HepG2 (cell line): ENCODE measurements around the gene RFC2. TPM values are rescaled to one million over a fixed set of nuclear protein-coding genes. Genes with fewer than 3 reads are reported as not detected.

Experiments used
- ATAC-seq: fragments of 200-7000 bp; cut with Tn5 transposase; 3 replicates; pipeline ENCODE4 v1.9.1; 2020; ENCODE audit warnings: mild to moderate bottlenecking, moderate library complexity
- BruUV-seq: library from RNA; stranded (reverse); fragments of 400-500 nt; replicated peaks from 2 replicates; lab custom pipeline; 2021; lab: Mats Ljungman, UMichigan
- CTCF ChIA-PET: fragments of 300-600 bp; formaldehyde crosslinking; extraction: SDS; loops from one replicate; lab custom pipeline; 2021; ENCODE audit warnings: low total read pairs, inconsistent platforms, low intra/inter-chr PET ratio; lab: Yijun Ruan, JAX
- POLR2A ChIA-PET: fragments of 350-600 bp; sonication (Branson Sonifier 250); formaldehyde crosslinking; loops from one replicate; lab custom pipeline; 2020; ENCODE audit warnings: antibody characterized with exemption, inconsistent platforms; lab: Yijun Ruan, JAX
- DNase-seq: peaks from one replicate; pipeline ENCODE4 v3.0.0-alpha.2; 2015; ENCODE audit warnings: low spot score
- FAIRE-seq: peaks from 3 replicates; lab custom pipeline; 2011; peaks lifted over from hg19 to GRCh38; lab: Jason Lieb, UNC
- H2AFZ ChIP-seq: one replicate; pipeline ENCODE4 v1.6.1; 2011; ENCODE audit warnings: low read length, inconsistent platforms
- H3K27ac ChIP-seq: fragments of 300-600 bp; 3 replicates; pipeline ENCODE4 v1.8.0; 2011; ENCODE audit warnings: mixed run types, mild to moderate bottlenecking, mixed read lengths, low read length, inconsistent platforms; ENCODE audit not compliant: insufficient read depth; ENCODE audit errors: extremely low read length
- H3K27me3 ChIP-seq, 2 experiments: fragments of 200-600 bp in 1 of 2; 2 replicates in 1 of 2; 3 replicates in 1 of 2; pipeline versions ENCODE4 v1.6.0 to v1.8.0; 2011; ENCODE audit warnings: low read length in 2 of 2, mild to moderate bottlenecking in 2 of 2, moderate library complexity in 2 of 2, inconsistent platforms in 1 of 2; ENCODE audit not compliant: insufficient read depth in 2 of 2, control insufficient read depth in 1 of 2
- H3K36me3 ChIP-seq, 2 experiments: fragments of 200-600 bp in 1 of 2; replicated peaks in 1 of 2; 2 replicates in 1 of 2; 3 replicates in 1 of 2; pipeline versions ENCODE4 v1.5.1 to v1.8.0; 2011; ENCODE audit warnings: low read length in 2 of 2, inconsistent platforms in 1 of 2; ENCODE audit not compliant: insufficient read depth in 2 of 2, control insufficient read depth in 1 of 2
- H3K4me1 ChIP-seq: 2 replicates; pipeline ENCODE4 v1.5.1; 2012; ENCODE audit warnings: low read length, inconsistent platforms; ENCODE audit not compliant: insufficient read depth
- H3K4me2 ChIP-seq: 2 replicates; pipeline ENCODE4 v1.6.0; 2011; ENCODE audit warnings: low read depth, low read length, inconsistent platforms
- H3K4me3 ChIP-seq, 3 experiments: fragments of 200-600 bp in 1 of 3; sonication (generic), shearing (Covaris generic) in 1 of 3; replicated peaks in 1 of 3; 2 replicates each; pipeline ENCODE4 v1.5.1; 2011 to 2016; ENCODE audit warnings: low read length in 3 of 3, inconsistent platforms in 2 of 3, low read depth in 2 of 3, mild to moderate bottlenecking in 2 of 3, control low read depth in 1 of 3, mixed read lengths in 1 of 3; ENCODE audit not compliant: insufficient read depth in 1 of 3
- H3K79me2 ChIP-seq: one replicate; pipeline ENCODE4 v1.6.1; 2011; ENCODE audit warnings: low read length, inconsistent platforms; ENCODE audit not compliant: insufficient read depth
- H3K9ac ChIP-seq: 2 replicates; pipeline ENCODE4 v1.6.0; 2011; ENCODE audit warnings: mild to moderate bottlenecking, low read depth, low read length, inconsistent platforms; ENCODE audit not compliant: insufficient read depth
- H3K9me3 ChIP-seq: 2 replicates; pipeline ENCODE4 v1.5.1; 2012; ENCODE audit warnings: mild to moderate bottlenecking, low read length
- H4K20me1 ChIP-seq: 2 replicates; pipeline ENCODE4 v1.6.0; 2011; ENCODE audit warnings: inconsistent platforms, mild to moderate bottlenecking, low read length, moderate library complexity; ENCODE audit not compliant: insufficient read depth
- IKZF4 ChIP-seq: sonication (generic); formaldehyde crosslinking; IDR thresholded peaks from 2 replicates; pipeline ENCODE4 v1.5.1; 2020; ENCODE audit warnings: borderline replicate concordance, mild to moderate bottlenecking, low read depth, missing genetic modification reagents; ENCODE audit errors: not compliant biosample characterization
- MIXL1 ChIP-seq: IDR thresholded peaks from 2 replicates; pipeline ENCODE4 v1.6.1; 2016
- SETDB1 ChIP-seq: sonication (generic); formaldehyde crosslinking; IDR thresholded peaks from 2 replicates; pipeline ENCODE4 v1.5.1; 2020; ENCODE audit warnings: missing genetic modification reagents, mild to moderate bottlenecking, borderline replicate concordance
- SIX1 ChIP-seq: sonication (generic); formaldehyde crosslinking; IDR thresholded peaks from 2 replicates; pipeline ENCODE4 v1.4.0; 2020; ENCODE audit warnings: missing genetic modification reagents, borderline replicate concordance
- TAF15 ChIP-seq: fragments of 200-400 bp; formaldehyde crosslinking; IDR thresholded peaks from one replicate; pipeline ENCODE4 v1.6.1; 2018; ENCODE audit warnings: mild to moderate bottlenecking, low read depth, low read length; ENCODE audit not compliant: poor library complexity, severe bottlenecking
- THYN1 ChIP-seq: sonication (generic); formaldehyde crosslinking; IDR thresholded peaks from 2 replicates; pipeline ENCODE4 v1.8.1; 2023; ENCODE audit warnings: low read depth, mild to moderate bottlenecking, moderate library complexity, missing genetic modification reagents, borderline replicate concordance
- TMF1 ChIP-seq: sonication (generic); formaldehyde crosslinking; IDR thresholded peaks from 2 replicates; pipeline ENCODE4 v1.8.1; 2022; ENCODE audit warnings: low read depth, missing genetic modification reagents
- ZNF230 ChIP-seq: sonication (generic); formaldehyde crosslinking; IDR thresholded peaks from 2 replicates; pipeline ENCODE4 v1.4.0; 2020; ENCODE audit warnings: mild to moderate bottlenecking, missing genetic modification reagents
- ZNF33B ChIP-seq: sonication (generic); formaldehyde crosslinking; IDR thresholded peaks from 2 replicates; pipeline ENCODE4 v1.5.1; 2020; ENCODE audit warnings: mild to moderate bottlenecking, missing genetic modification reagents
- ZNF430 ChIP-seq: sonication (generic); formaldehyde crosslinking; IDR thresholded peaks from 2 replicates; pipeline ENCODE4 v1.9.0; 2021; ENCODE audit warnings: mild to moderate bottlenecking, missing genetic modification reagents
- ZNF572 ChIP-seq: sonication (generic); formaldehyde crosslinking; IDR thresholded peaks from 2 replicates; pipeline ENCODE4 v1.5.1; 2020; ENCODE audit warnings: mild to moderate bottlenecking, missing genetic modification reagents
- WGBS: methylation state at CpG from one replicate; pipeline ENCODE4 v1.1.6; 2017; ENCODE audit warnings: low lambda C conversion rate; 5-methylcytosine and 5-hydroxymethylcytosine counted together
- in situ Hi-C: cut with HindIII; loops from 2 replicates; pipeline ENCODE4 v1.10.0; 2017; ENCODE audit warnings: low pct_unique_long_range_greater_than_20kb; ENCODE audit not compliant: extremely low pct_ligation_motif_present
- intact Hi-C: fragments of 100-400 bp; cut with micrococcal nuclease; formaldehyde crosslinking; loops from one replicate; pipeline ENCODE4 v1.10.0; 2022; ENCODE audit not compliant: unreplicated experiment
- polyA plus RNA-seq, 8 experiments: library from polyadenylated mRNA; depleted of rRNA in 3 of 8; stranded (reverse) in 7 of 8; unstranded in 1 of 8; fragments of >200 nt; fragmentation: Illumina TruSeq in 4 of 8; extraction: Trizol in 4 of 8; gene quantifications; 2 replicates each; pipeline versions ENCODE4 v1.2.1 to v1.2.3, GENCODE V29; 2011 to 2016; ENCODE audit warnings: low read depth in 4 of 8, missing spikeins in 1 of 8, mixed read lengths in 1 of 8; ENCODE audit not compliant: insufficient read depth in 1 of 8
- total RNA-seq, 5 experiments: library from RNA; depleted of rRNA; stranded (reverse); fragments of >200 nt; fragmentation: Illumina TruSeq; extraction: Trizol; gene quantifications; 2 replicates each; pipeline ENCODE4 v1.2.3, GENCODE V29; 2016; ENCODE audit warnings: low read depth in 1 of 5

The RFC2 gene
- total and polyA plus RNA-seq, 2 of the 13 experiments (the other 11 are each of a cell fraction or from before 2014, with no cell fraction given) = 14.6 to 43.5 TPM

DNA sequence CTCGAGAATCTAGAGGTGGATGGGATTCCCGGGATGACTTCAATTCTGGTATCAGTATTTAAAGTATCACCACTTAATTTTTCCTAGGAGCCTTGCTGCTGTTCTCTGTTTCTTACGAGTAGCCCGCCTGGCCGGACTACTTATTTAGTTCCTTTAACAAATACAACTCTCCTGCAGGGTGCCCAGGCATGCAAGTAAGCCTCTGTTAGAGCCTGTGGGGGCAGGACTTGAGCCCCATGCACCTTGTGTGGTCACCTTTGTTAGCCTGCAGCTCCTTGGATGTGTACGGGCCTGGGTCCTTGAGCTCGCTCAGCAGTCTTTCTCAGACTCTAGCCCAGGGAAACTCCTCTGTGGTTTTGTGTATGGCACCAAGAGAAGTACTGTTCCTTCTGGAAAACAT, 63.9 kb downstream of the RFC2 start:
- POLR2A ChIA-PET = no interaction called here
- no peaks in the 10 kb centered on the region for H3K4me1 ChIP-seq
- peaks cover 44% of the 10 kb centered on the region for H3K79me2 ChIP-seq
- CTCF ChIA-PET = no interaction called here
- over 99% methylated on average over 5 of the region's 7 CpGs for WGBS
- FAIRE-seq (no peak), DNase-seq (no peak), ATAC-seq (no peak)
- peaks cover 41 to 82% of the 10 kb centered on the region in 2 experiments for H3K36me3 ChIP-seq
- H2AFZ ChIP-seq = no peak overlapping the region
- in situ Hi-C loops (no loop called here), intact Hi-C loops (no loop called here)
- no peak overlapping the region for H3K9ac ChIP-seq
- no peak for TF ChIP-seq SETDB1
- no peak for TF ChIP-seq ZNF230 (CRISPR knock-in tag)
- TF ChIP-seq ZNF33B (CRISPR knock-in tag) = no peak
- no peak for TF ChIP-seq ZNF572 (CRISPR knock-in tag)
- no peak for TF ChIP-seq TAF15
- TF ChIP-seq IKZF4 = no peak
- TF ChIP-seq ZNF430 = no peak
- TF ChIP-seq SIX1 = no peak
- no peak for TF ChIP-seq THYN1 (CRISPR knock-in tag)
- TF ChIP-seq MIXL1 = no peak
- TF ChIP-seq TMF1 (CRISPR knock-in tag) = no peak
- no peak overlapping the region for H3K27ac ChIP-seq
- H3K4me2 ChIP-seq = no peak overlapping the region
- peaks cover 40% of the 10 kb centered on the region for H4K20me1 ChIP-seq
- H3K9me3 ChIP-seq = no peaks in the 10 kb centered on the region
- no peaks in the 10 kb centered on the region for H3K27me3 ChIP-seq
- no peak overlapping the region for H3K4me3 ChIP-seq
- BruUV-seq = no TSS peak
